GM23338 (cell line): ENCODE data around the gene PLA2R1. TPM values are rescaled to one million over a fixed set of nuclear protein-coding genes. Genes with fewer than 3 reads are reported as not detected.
A peak's percentile ranks its signal among the peaks of the same experiment; 100 is the strongest.
"Not testable (repeated sequence)": the region's sequence is repeated elsewhere in the genome, so short reads cannot be mapped to it uniquely, and the experiment has no call there.

Experiments
- ATAC-seq: fragments of 200-7000 bp; cut with Tn5 transposase; 3 replicates; pipeline ENCODE4 v1.9.1; 2020
- DNase-seq: peaks from one replicate; pipeline ENCODE4 v3.0.0-alpha.2; 2015; ENCODE audit warnings: low spot score
- H2AFZ ChIP-seq: fragments of 200-600 bp; sonication (generic); 2 replicates; pipeline ENCODE4 v1.8.0; 2016; ENCODE audit warnings: antibody characterized with exemption, mild to moderate bottlenecking, moderate library complexity
- H3F3A ChIP-seq: fragments of 200-600 bp; sonication (generic); replicated peaks from 2 replicates; pipeline ENCODE4 v1.8.0; 2017; ENCODE audit warnings: antibody characterized with exemption, mixed run types, low read depth
- H3K27ac ChIP-seq: fragments of 200-600 bp; sonication (generic); 2 replicates; pipeline ENCODE4 v1.6.1; 2016; ENCODE audit warnings: low read depth
- H3K27me3 ChIP-seq: fragments of 200-600 bp; sonication (generic); 2 replicates; pipeline ENCODE4 v1.8.0; 2016; ENCODE audit warnings: mild to moderate bottlenecking, mixed run types, moderate library complexity; ENCODE audit not compliant: insufficient read depth
- H3K36me3 ChIP-seq: fragments of 200-600 bp; sonication (generic); 2 replicates; pipeline ENCODE4 v1.8.0; 2016; ENCODE audit warnings: mild to moderate bottlenecking; ENCODE audit not compliant: insufficient read depth
- H3K4me1 ChIP-seq: fragments of 200-600 bp; sonication (generic); 2 replicates; pipeline ENCODE4 v1.8.0; 2016; ENCODE audit warnings: mild to moderate bottlenecking, moderate library complexity; ENCODE audit not compliant: insufficient read depth
- H3K4me2 ChIP-seq: fragments of 200-600 bp; sonication (generic); 2 replicates; pipeline ENCODE4 v1.7.1; 2017; ENCODE audit warnings: mixed run types
- H3K4me3 ChIP-seq: fragments of 200-600 bp; sonication (generic); 2 replicates; pipeline ENCODE4 v1.6.1; 2016; ENCODE audit warnings: mixed run types
- H3K79me2 ChIP-seq: fragments of 200-600 bp; sonication (generic); replicated peaks from 2 replicates; pipeline ENCODE4 v1.8.0; 2017; ENCODE audit warnings: mild to moderate bottlenecking; ENCODE audit not compliant: insufficient read depth
- H3K9me2 ChIP-seq: fragments of 200-600 bp; sonication (generic); 2 replicates; pipeline ENCODE4 v1.8.0; 2017; ENCODE audit not compliant: insufficient read depth
- H4K20me1 ChIP-seq: fragments of 200-600 bp; sonication (generic); replicated peaks from 2 replicates; pipeline ENCODE4 v1.8.0; 2017; ENCODE audit warnings: mild to moderate bottlenecking; ENCODE audit not compliant: insufficient read depth
- H3K27ac Mint-ChIP-seq: 2 replicates; pipeline ENCODE4 v1.8.0; 2020; ENCODE audit warnings: inconsistent platforms, mild to moderate bottlenecking, moderate library complexity, mixed read lengths
- H3K27me3 Mint-ChIP-seq: 3 replicates; pipeline ENCODE4 v1.8.0; 2022; ENCODE audit warnings: low read depth, mild to moderate bottlenecking, moderate library complexity, mixed read lengths, inconsistent platforms; ENCODE audit not compliant: insufficient read depth, poor library complexity
- H3K36me3 Mint-ChIP-seq: 3 replicates; pipeline ENCODE4 v1.8.0; 2021; ENCODE audit warnings: low read depth, mild to moderate bottlenecking, inconsistent platforms, moderate library complexity, mixed read lengths
- H3K4me1 Mint-ChIP-seq: 3 replicates; pipeline ENCODE4 v1.8.0; 2020; ENCODE audit warnings: mild to moderate bottlenecking, inconsistent platforms, mixed read lengths
- H3K4me3 Mint-ChIP-seq: 3 replicates; pipeline ENCODE4 v1.8.0; 2021; ENCODE audit warnings: moderate library complexity, mild to moderate bottlenecking, inconsistent platforms, mixed read lengths
- H3K9me3 Mint-ChIP-seq: 3 replicates; pipeline ENCODE4 v1.8.0; 2020; ENCODE audit warnings: moderate library complexity, mild to moderate bottlenecking, inconsistent platforms, mixed read lengths
- EZH2phosphoT487 ChIP-seq: fragments of 200-600 bp; sonication (generic); IDR thresholded peaks from one replicate; pipeline ENCODE4 v1.8.1; 2018; ENCODE audit warnings: antibody characterized with exemption; ENCODE audit not compliant: unreplicated experiment
- NANOG ChIP-seq: IDR thresholded peaks from 2 replicates; pipeline ENCODE4 v1.6.1; 2016; ENCODE audit warnings: antibody characterized with exemption, borderline replicate concordance
- POLR2AphosphoS5 ChIP-seq: IDR thresholded peaks from 2 replicates; pipeline ENCODE4 v1.6.1; 2016; ENCODE audit warnings: antibody characterized with exemption, low read depth
- STAT1 ChIP-seq: IDR thresholded peaks from one replicate; pipeline ENCODE4 v1.6.1; 2016; ENCODE audit warnings: antibody characterized with exemption; ENCODE audit not compliant: unreplicated experiment
- ZNF331 ChIP-seq: fragments of 250-450 bp; sonication (Bioruptor Pico); IDR thresholded peaks from 2 replicates; pipeline ENCODE4 v1.5.0; 2020; ENCODE audit warnings: low read depth, mild to moderate bottlenecking, moderate library complexity
- polyA plus RNA-seq: library from polyadenylated mRNA; unstranded; fragments of >200 nt; fragmentation: Nextera tagmentation; extraction: Ambion mirVana; gene quantifications from 2 replicates; pipeline ENCODE4 v1.2.1, GENCODE V29; 2016
- total RNA-seq: library from RNA; depleted of rRNA; stranded (reverse); fragments of >200 nt; shearing (Covaris generic); gene quantifications from 2 replicates; pipeline ENCODE4 v1.2.3, GENCODE V29; 2014
- TF ChIP-seq, protein P1 (sequence below): IDR thresholded peaks from one replicate; pipeline ENCODE4 v1.6.1; 2018; ENCODE audit warnings: antibody characterized with exemption; ENCODE audit not compliant: unreplicated experiment
- TF ChIP-seq, protein P2 (sequence below): IDR thresholded peaks from 2 replicates; pipeline ENCODE4 v1.6.1; 2016; ENCODE audit warnings: antibody characterized with exemption

PLA2R1 gene
- total and polyA plus RNA-seq, 2 experiments from 2014 or later = 0.57 to 1.2 TPM

DNA sequence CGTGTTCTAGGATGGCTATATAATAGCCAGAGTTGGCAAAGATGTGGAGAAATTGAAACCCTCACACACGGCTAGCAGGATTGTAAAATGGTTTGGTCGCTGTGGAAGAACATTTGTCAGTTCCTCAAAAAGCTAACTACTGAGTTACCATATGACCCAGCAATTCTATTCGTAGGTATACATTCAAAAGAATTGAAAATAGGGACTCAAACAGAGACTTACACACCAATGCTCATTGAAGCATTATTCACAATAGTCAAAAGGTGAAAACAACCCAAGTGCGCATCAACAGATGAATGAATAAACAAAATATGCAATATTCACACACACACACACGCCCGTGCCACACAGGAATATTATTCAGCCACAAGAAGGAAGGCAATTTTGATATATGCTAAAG is 98.7 kb downstream of the PLA2R1 start (continued):
- TF ChIP-seq STAT1 = no peak
- TF ChIP-seq NANOG = no peak
- TF ChIP-seq, protein P1, sequence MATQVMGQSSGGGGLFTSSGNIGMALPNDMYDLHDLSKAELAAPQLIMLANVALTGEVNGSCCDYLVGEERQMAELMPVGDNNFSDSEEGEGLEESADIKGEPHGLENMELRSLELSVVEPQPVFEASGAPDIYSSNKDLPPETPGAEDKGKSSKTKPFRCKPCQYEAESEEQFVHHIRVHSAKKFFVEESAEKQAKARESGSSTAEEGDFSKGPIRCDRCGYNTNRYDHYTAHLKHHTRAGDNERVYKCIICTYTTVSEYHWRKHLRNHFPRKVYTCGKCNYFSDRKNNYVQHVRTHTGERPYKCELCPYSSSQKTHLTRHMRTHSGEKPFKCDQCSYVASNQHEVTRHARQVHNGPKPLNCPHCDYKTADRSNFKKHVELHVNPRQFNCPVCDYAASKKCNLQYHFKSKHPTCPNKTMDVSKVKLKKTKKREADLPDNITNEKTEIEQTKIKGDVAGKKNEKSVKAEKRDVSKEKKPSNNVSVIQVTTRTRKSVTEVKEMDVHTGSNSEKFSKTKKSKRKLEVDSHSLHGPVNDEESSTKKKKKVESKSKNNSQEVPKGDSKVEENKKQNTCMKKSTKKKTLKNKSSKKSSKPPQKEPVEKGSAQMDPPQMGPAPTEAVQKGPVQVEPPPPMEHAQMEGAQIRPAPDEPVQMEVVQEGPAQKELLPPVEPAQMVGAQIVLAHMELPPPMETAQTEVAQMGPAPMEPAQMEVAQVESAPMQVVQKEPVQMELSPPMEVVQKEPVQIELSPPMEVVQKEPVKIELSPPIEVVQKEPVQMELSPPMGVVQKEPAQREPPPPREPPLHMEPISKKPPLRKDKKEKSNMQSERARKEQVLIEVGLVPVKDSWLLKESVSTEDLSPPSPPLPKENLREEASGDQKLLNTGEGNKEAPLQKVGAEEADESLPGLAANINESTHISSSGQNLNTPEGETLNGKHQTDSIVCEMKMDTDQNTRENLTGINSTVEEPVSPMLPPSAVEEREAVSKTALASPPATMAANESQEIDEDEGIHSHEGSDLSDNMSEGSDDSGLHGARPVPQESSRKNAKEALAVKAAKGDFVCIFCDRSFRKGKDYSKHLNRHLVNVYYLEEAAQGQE = no peak
- no peak for TF ChIP-seq POLR2AphosphoS5

DNA sequence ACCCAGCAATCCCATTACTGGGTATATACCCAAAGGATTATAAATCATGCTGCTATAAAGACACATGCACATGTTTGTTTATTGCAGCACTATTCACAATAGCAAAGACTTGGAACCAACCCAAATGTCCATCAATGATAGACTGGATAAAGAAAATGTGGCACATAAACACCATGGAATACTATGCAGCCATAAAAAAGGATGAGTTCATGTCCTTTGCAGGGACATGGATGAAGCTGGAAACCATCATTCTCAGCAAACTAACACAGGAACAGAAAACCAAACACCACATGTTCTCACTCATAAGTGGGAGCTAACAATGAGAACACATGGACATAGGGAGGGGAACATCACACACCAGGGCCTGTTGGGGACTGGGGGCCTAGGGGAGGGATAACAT is 99.9 kb downstream of the PLA2R1 start:
- not testable (repeated sequence) for H3K36me3 ChIP-seq, H3K27ac ChIP-seq, H3K9me3 Mint-ChIP-seq, H3K4me1 Mint-ChIP-seq, H3K79me2 ChIP-seq, H3K4me3 Mint-ChIP-seq, H3K27ac Mint-ChIP-seq, H3K27me3 Mint-ChIP-seq, H3K4me2 ChIP-seq, H3K36me3 Mint-ChIP-seq, H4K20me1 ChIP-seq, H3K27me3 ChIP-seq, H3K4me3 ChIP-seq, DNase-seq, H3F3A ChIP-seq, ATAC-seq, H3K9me2 ChIP-seq, H2AFZ ChIP-seq
- H3K4me1 ChIP-seq = peaks cover 12% of the 10 kb centered on the region

DNA sequence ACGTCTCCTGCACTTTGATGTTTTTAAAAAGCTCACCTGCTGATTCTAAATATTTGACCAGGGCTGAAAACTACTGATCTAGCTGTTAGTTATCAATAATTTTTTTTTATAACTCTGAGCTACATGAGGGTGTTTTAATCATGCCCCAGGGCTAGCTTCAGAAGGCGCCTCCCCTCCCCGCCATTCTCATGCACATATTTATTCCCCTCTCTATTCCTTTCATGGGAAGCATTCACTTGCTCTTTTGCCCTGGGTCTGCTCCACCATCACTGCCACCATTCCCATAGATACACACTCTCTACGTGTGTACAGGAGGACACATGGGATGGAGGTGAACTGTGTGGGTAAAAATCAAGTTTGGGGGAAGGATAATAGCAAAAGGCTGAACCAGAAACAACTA is 101.0 kb downstream of the PLA2R1 start:
- TF ChIP-seq EZH2phosphoT487 (no peak), ZNF331 (CRISPR knock-in tag) (no peak), POLR2AphosphoS5 (no peak), STAT1 (no peak)
- TF ChIP-seq, protein P1 = no peak
- TF ChIP-seq, protein P2, sequence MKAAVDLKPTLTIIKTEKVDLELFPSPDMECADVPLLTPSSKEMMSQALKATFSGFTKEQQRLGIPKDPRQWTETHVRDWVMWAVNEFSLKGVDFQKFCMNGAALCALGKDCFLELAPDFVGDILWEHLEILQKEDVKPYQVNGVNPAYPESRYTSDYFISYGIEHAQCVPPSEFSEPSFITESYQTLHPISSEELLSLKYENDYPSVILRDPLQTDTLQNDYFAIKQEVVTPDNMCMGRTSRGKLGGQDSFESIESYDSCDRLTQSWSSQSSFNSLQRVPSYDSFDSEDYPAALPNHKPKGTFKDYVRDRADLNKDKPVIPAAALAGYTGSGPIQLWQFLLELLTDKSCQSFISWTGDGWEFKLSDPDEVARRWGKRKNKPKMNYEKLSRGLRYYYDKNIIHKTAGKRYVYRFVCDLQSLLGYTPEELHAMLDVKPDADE = no peak
- Mint-ChIP-seq H3K27ac (peak overlapping the region; percentile 4; the same call in 1 of the 2 replicates), H3K9me3 (no peaks in the 10 kb centered on the region), H3K4me1 (peaks cover 8% of the 10 kb centered on the region), H3K27me3 (peaks cover 3% of the 10 kb centered on the region), H3K4me3 (no peak overlapping the region), H3K36me3 (no peaks in the 10 kb centered on the region; the same call in 2 of the 3 replicates)
- no peaks in the 10 kb centered on the region; the same call in 1 of the 2 replicates for H3K9me2 ChIP-seq
- peaks cover 12% of the 10 kb centered on the region for H3K4me1 ChIP-seq
- no peaks in the 10 kb centered on the region for H3K36me3 ChIP-seq
- H3K27ac ChIP-seq = no peak overlapping the region
- H3K79me2 ChIP-seq = no peaks in the 10 kb centered on the region
- ATAC-seq (no peak), DNase-seq (no peak)
- no peaks in the 10 kb centered on the region for H3F3A ChIP-seq
- H3K4me3 ChIP-seq = no peak overlapping the region
- H3K27me3 ChIP-seq = no peaks in the 10 kb centered on the region
- H3K4me2 ChIP-seq = peak overlapping the region; percentile 56
- H2AFZ ChIP-seq = no peak overlapping the region
- H4K20me1 ChIP-seq = no peaks in the 10 kb centered on the region
